ENCODE results near the gene HCLS1. TPM values are rescaled to one million over a fixed set of nuclear protein-coding genes. Genes with fewer than 3 reads are reported as not detected.

The HCLS1 gene
- total RNA-seq: 100 to 1,000 TPM in 1 of 9 donors, 10 to 100 TPM in 7, 1 to 10 TPM in 1; 4.5 to 101 (median 65.6) TPM
- polyA plus RNA-seq: 10 to 100 TPM; 23.4 to 45.8 (median 39.9) TPM
- long read RNA-seq, donor 1, partial matches to known transcripts: 0 of 1 reads
- long read RNA-seq, donor 1, other reads (novel, unspliced or antisense): 0 of 1 reads
- long read RNA-seq, donor 2: 0 reads
- long read RNA-seq, donor 3: 0 reads
- long read RNA-seq, donor 4, transcript HCLS1-201 (14 exons, 2,000 nt): major isoform, 56 of 71 reads
- long read RNA-seq, donor 4, partial matches to known transcripts: 9 of 71 reads
- long read RNA-seq, donor 4, other reads (novel, unspliced or antisense): 4 of 71 reads
- long read RNA-seq, donor 5, transcript HCLS1-201 (14 exons, 2,000 nt): major isoform, 126 of 142 reads
- long read RNA-seq, donor 5, partial matches to known transcripts: 2 of 142 reads
- long read RNA-seq, donor 5, other reads (novel, unspliced or antisense): 13 of 142 reads
- long read RNA-seq, donor 6, transcript HCLS1-201 (14 exons, 2,000 nt): major isoform, 47 of 63 reads
- long read RNA-seq, donor 6, partial matches to known transcripts: 7 of 63 reads
- long read RNA-seq, donor 6, other reads (novel, unspliced or antisense): 8 of 63 reads
- long read RNA-seq, donor 7, partial matches to known transcripts: 0 of 1 reads
- long read RNA-seq, donor 7, other reads (novel, unspliced or antisense): 0 of 1 reads
- long read RNA-seq, donor 8, partial matches to known transcripts: 0 of 1 reads
- long read RNA-seq, donor 8, other reads (novel, unspliced or antisense): 0 of 1 reads
- long read RNA-seq, donor 9, partial matches to known transcripts: 0 of 1 reads
- long read RNA-seq, donor 9, other reads (novel, unspliced or antisense): 0 of 1 reads
- long read RNA-seq, donor 10: 0 reads

- TF ChIP-seq POLR2A (IDR thresholded peaks at IDR 0.05) (peak; percentile 31 to 36), CTCF (IDR thresholded peaks at IDR 0.05) (no peak)
- Histone ChIP-seq H3K4me1 (replicated peaks in 1 of 2) (peaks cover 0 to 6% of the 10 kb centered on the region in 2 donors), H3K27me3 (no peaks in the 10 kb centered on the region), H3K27ac (peak within 1 kb of the TSS in 4 of 5 donors; percentile 36 to 86 (median 59)), H3K9me3 (replicated peaks in 1 of 3) (no peaks in the 10 kb centered on the region), H3K4me3 (peak within 1 kb of the TSS in 1 of 4 donors; percentile 40), H3K36me3 (replicated peaks in 1 of 2) (peaks cover 0 to 29% of the 10 kb centered on the region in 2 donors)
- peak; percentile 25 to 75 (median 52) for DNase-seq
- intact Hi-C loops (cut with DNase I): no loop called here
- WGBS, 4 donors: 68 to 78% (median 73%) methylated on average over 9 of the region's 9 CpGs
Measured at GRCh38 chr3:121660356-121661171, at the start of gene HCLS1. Gene HCLS1 (minus strand): TSS chr3:121660903. CDS start chr3:121658347, 2,556 bp downstream.

- Histone ChIP-seq H3K9me3 (replicated peaks in 1 of 3) (no peaks in the 10 kb centered on the region), H3K36me3 (replicated peaks in 1 of 2) (peaks cover 0 to 28% of the 10 kb centered on the region in 2 donors), H3K27ac (no peak overlapping the region), H3K4me1 (replicated peaks in 1 of 2) (peaks cover 14 to 21% of the 10 kb centered on the region in 2 donors), H3K4me3 (no peak overlapping the region), H3K27me3 (no peaks in the 10 kb centered on the region)
- DNase-seq: no peak
- no peak for TF ChIP-seq POLR2A (IDR thresholded peaks at IDR 0.05)
- intact Hi-C loops (cut with DNase I): no loop called here
- WGBS, 4 donors: 32 to 100% (median 73%) methylated on average over 1 of the region's 1 CpG
Measured at GRCh38 chr3:121710347-121710746, 49.6 kb upstream of the HCLS1 start.

- TF ChIP-seq CTCF (IDR thresholded peaks at IDR 0.05) (no peak), POLR2A (IDR thresholded peaks at IDR 0.05) (no peak)
- DNase-seq: no peak
- no peak overlapping the region for H3K4me3 ChIP-seq
- intact Hi-C loops (cut with DNase I): no loop called here
- H3K36me3 ChIP-seq (replicated peaks in 1 of 2): peaks cover 0 to 8% of the 10 kb centered on the region in 2 donors
- H3K27me3 ChIP-seq: no peaks in the 10 kb centered on the region
- H3K4me1 ChIP-seq (replicated peaks in 1 of 2): peaks cover 7 to 8% of the 10 kb centered on the region in 2 donors
- no peaks in the 10 kb centered on the region for H3K9me3 ChIP-seq (replicated peaks in 1 of 3)
- H3K27ac ChIP-seq: no peak overlapping the region
- 96 to 100% (median 98%) methylated on average over 2 of the region's 2 CpGs for WGBS, 4 donors
Measured at GRCh38 chr3:121707531-121708273, 47.0 kb upstream of the HCLS1 start.

- Histone ChIP-seq H3K27me3 (no peaks in the 10 kb centered on the region), H3K4me3 (no peak overlapping the region), H3K27ac (no peak overlapping the region), H3K4me1 (replicated peaks in 1 of 2) (peaks cover 7 to 8% of the 10 kb centered on the region in 2 donors), H3K36me3 (replicated peaks in 1 of 2) (peaks cover 0 to 15% of the 10 kb centered on the region in 2 donors), H3K9me3 (replicated peaks in 1 of 3) (no peaks in the 10 kb centered on the region)
- TF ChIP-seq CTCF (IDR thresholded peaks at IDR 0.05): no peak
- no peak for TF ChIP-seq POLR2A (IDR thresholded peaks at IDR 0.05)
- 92 to 96% (median 94%) methylated on average over 5 of the region's 5 CpGs for whole genome bisulfite sequencing, 4 donors
- no peak for DNase-seq
- intact Hi-C loops (cut with DNase I): no loop called here
Measured at GRCh38 chr3:121705541-121705940, 44.8 kb upstream of the HCLS1 start.

Data from adrenal gland (tissue), 19 donors.